ENCODE measurements around the gene GPRC5A.
"Not testable (repeated sequence)": the region's sequence is repeated elsewhere in the genome, so short reads cannot be mapped to it uniquely, and the experiment has no call there.

The GPRC5A gene

GRCh38 chr12:12891080-12891880 lies at the start of gene GPRC5A:
TSS of gene GPRC5A (plus strand) at chr12:12891562. CDS start at chr12:12908250, 16,688 bp downstream.
- in situ Hi-C loops (cut with HindIII; ENCODE audit: low sequenced_read_pairs) = no loop called here

GRCh38 chr12:12845794-12846243 lies 45.5 kb upstream of the GPRC5A start:
- in situ Hi-C loops (cut with HindIII; ENCODE audit: low sequenced_read_pairs) = no loop called here

- in situ Hi-C loops (cut with HindIII; ENCODE audit: low sequenced_read_pairs) = not testable (repeated sequence)
Observed at GRCh38 chr12:12846780-12847179, 44.6 kb upstream of the GPRC5A start.

- in situ Hi-C loops (cut with HindIII; ENCODE audit: low sequenced_read_pairs) = no loop called here
Observed at GRCh38 chr12:12853435-12853834, 37.9 kb upstream of the GPRC5A start.

DNA sequence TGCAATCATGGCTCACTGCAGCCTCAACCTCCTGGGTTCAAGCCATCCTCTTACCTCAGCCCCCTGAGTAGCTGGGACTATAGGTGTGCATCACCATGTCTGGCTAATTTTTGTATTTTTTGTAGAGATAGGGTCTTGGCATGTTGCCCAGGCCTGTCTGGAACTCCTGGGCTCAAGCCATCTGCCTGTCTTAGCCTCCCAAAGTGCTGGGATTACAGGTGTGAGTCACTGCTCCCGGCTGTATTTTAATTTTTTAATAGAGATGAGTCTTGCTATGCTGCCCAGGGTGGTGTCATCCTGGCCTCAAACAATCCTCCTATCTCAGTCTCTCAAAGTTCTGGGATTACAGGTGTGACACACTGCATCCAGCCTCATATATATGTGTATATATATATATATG lies 31.7 kb upstream of the GPRC5A start:
- in situ Hi-C loops (cut with HindIII; ENCODE audit: low sequenced_read_pairs) = no loop called here

GRCh38 chr12:12864243-12864642 lies 27.1 kb upstream of the GPRC5A start:
- in situ Hi-C loops (cut with HindIII; ENCODE audit: low sequenced_read_pairs) = no loop called here

DNA sequence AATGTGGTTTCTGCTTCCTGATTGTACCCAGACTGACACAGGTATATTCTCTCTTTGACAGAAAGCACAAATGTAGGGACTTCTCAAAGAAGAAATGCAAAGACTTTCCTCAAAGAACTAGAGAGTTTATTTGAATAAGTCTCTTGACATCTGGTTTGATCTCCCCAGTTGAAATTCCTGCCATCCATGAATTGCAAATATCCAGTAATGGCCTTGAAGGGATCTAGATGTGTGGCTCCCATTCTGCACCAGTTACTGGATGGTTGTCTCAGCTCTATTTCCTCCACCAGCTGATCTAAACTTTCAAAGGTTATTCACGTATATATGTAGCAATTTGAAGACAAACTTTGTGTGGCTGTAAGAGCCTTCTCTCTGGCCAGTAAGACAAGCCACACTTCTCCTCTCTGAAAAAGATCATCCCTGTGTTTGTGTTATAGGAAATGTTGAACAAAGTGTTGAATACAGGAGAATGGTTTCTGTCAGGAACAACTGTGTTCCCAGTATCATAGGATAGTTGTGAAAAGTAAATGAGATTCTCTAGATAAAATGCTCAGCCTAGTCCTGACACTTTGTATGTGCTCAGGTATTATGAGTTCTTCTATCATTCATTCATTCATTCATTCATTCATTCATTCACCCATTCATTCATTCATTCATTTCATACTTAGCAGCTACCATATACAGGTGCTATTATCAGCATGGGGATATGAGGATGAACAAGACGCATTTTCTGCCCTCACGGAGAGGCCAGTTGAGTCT lies 22.7 kb upstream of the GPRC5A start:
- in situ Hi-C loops (cut with HindIII; ENCODE audit: low sequenced_read_pairs) = no loop called here

GRCh38 chr12:12870465-12870864 lies 20.9 kb upstream of the GPRC5A start:
- in situ Hi-C loops (cut with HindIII; ENCODE audit: low sequenced_read_pairs) = no loop called here

DNA sequence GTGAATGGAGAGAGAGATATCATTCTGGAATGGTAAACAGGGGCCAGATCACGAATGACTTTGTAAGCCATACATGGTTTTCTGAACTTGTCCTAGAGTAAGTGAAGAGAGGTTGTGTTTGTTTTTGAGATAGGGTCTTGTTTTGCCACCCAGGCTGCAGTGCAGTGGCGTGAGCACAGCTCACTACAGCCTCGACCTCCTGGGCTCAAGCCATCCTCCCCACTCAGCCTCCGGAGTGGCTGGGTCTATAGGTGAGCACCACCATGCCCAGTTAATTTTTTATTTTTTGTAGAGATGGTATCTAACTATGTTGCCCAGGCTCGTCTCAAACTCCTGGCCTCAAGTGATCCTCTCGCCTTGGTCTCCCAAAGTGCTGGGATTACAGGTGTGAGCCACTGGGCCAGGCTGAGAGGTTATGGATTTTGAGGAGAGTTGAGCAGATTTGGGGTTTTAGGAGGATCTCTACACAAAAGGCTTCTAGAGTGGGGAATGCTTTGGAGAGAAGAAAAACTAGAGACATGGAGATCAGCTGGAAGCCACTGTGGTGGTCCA lies 19.7 kb upstream of the GPRC5A start:
- in situ Hi-C loops (cut with HindIII; ENCODE audit: low sequenced_read_pairs) = no loop called here

DNA sequence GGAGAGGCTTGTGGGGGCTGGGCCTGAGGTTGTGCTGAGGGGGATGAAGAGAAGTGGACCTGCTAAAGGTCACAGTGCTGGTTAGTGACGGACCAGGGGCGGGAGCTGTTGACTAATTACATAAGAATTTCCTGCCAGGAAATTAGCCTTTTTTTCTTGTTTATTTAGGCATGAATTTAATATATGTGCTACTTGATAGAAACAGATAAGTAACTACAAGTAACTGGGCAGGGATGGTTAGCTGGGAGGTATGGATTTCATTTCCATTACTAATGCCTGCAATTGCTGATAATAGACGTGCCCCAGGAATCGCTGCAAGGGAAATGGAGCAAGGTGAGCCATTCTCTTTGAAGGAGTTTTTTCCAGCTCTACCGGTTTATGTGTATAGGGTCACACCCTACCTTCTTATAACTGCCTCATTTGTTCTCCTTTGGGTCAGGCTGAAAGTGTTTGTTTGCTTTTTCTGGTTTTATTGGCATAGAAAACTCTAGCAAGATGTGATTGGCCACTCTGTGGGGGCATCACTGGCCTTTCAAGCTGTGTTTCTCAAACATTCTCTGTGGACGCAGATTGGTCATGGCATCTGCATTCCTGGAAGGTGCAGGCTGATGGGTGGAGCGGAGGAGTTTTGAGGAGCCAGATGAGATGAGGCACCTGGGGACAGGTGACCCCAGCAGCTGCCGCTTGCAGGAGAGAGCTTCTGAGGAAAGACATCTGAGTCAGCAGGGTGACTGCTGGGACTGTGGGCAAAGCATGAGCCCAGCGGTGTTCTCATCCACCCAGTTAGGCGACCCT lies 19.0 kb upstream of the GPRC5A start:
- in situ Hi-C loops (cut with HindIII; ENCODE audit: low sequenced_read_pairs) = no loop called here

- in situ Hi-C loops (cut with HindIII; ENCODE audit: low sequenced_read_pairs) = no loop called here
Observed at GRCh38 chr12:12872934-12873275, 18.5 kb upstream of the GPRC5A start.

- in situ Hi-C loops (cut with HindIII; ENCODE audit: low sequenced_read_pairs) = no loop called here
Observed at GRCh38 chr12:12874029-12874428, 17.3 kb upstream of the GPRC5A start.

- in situ Hi-C loops (cut with HindIII; ENCODE audit: low sequenced_read_pairs) = not testable (repeated sequence)
Observed at GRCh38 chr12:12875301-12875700, 16.1 kb upstream of the GPRC5A start.

DNA sequence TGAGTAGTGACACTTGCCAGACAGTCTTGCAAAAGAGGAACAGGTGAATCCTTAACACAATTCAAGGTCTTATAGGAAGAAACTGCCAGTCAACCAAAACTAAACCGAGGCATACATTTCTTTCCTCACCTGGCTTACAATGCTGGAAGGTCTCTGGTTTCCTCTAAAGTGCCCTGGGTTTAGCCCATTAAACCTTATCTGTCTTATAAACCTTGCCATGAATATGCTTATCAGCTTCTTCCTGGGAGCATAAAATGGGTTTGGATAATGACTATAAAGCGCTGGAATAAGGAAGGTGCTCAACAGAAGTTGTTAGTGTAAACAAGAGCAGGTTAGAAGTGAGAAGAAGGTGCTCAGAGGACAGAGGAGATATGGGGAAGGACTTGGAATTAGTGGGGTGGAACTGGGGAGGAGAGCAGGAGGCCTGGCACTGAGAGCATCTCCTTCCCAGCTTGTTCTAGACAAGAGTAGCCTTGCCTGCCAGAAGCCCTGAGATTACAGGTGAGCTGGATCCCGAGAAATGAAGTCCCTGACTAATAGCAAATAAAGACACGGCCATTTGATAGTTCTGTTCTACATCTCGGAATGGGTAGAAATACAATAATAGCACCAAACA lies 14.1 kb upstream of the GPRC5A start:
- in situ Hi-C loops (cut with HindIII; ENCODE audit: low sequenced_read_pairs) = no loop called here

GRCh38 chr12:12877781-12878455 lies 13.4 kb upstream of the GPRC5A start:
- in situ Hi-C loops (cut with HindIII; ENCODE audit: low sequenced_read_pairs) = no loop called here

GRCh38 chr12:12880537-12880936 lies 10.8 kb upstream of the GPRC5A start:
- in situ Hi-C loops (cut with HindIII; ENCODE audit: low sequenced_read_pairs) = no loop called here

- in situ Hi-C loops (cut with HindIII; ENCODE audit: low sequenced_read_pairs) = no loop called here
Observed at GRCh38 chr12:12881151-12881909, 10.0 kb upstream of the GPRC5A start.

DNA sequence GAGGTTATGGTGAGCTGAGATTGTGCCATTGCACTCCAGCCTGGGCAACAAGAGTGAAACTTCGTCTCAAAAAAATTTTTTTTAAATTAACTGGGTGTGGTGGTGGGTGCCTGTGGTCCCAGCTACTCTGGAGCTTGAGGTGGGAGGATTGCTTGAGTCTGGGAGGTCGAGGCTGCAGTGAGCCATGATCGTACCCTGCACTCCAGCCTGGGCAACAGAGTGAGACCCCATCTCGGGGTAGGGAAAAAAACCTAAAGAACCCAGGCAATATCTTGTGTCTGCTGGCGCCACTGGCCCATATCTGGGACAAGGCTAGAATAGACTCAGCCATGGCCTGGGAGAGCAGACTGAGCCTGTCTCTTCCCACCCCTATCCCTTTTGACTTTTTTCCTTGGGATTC lies 9.1 kb upstream of the GPRC5A start:
- in situ Hi-C loops (cut with HindIII; ENCODE audit: low sequenced_read_pairs) = no loop called here

DNA sequence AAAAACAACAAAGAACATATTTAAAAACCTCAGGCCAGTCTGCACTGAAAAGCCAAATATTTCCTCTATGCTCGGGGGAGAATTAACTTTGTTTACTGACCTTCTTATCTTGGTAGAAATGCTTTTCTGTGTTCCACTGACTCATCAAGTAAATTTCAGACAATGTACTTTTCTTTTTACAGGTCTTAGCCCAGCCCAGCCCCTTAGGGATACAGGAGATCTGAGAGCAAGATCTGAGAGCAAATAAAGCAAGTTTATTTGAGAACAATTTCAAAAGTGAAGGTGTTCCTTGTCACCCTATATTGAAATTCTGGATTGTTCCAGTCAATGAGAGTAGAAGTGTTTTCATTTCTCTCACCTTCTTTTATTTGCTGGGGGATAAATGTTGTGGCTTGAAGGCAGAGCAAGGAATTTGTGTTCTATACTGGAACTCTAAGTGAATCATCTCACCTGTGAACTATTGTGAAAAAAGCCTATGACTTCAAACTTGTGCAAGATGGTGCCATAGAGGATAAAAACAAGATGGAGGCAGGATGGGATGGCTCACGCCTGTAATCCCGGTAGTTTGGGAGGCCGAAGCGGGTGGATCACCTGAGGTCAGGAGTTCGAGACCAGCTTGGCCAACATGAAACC lies 7.9 kb upstream of the GPRC5A start:
- in situ Hi-C loops (cut with HindIII; ENCODE audit: low sequenced_read_pairs) = no loop called here
